OCI-LY3 (cell line): Measurements from ENCODE around the gene IWS1.

Source experiments
- H2AFZ ChIP-seq: fragments of 200-600, 300-600 bp; shearing (Covaris generic); 2 replicates; pipeline ENCODE4 v1.6.0; 2014; ENCODE audit warnings: antibody characterized with exemption, low read depth, low read length
- H3K27ac ChIP-seq: fragments of 200-600, 300-600 bp; sonication (generic); 2 replicates; pipeline ENCODE4 v1.5.1; 2014; ENCODE audit warnings: mild to moderate bottlenecking, low read length, moderate library complexity, mixed read lengths
- H3K27me3 ChIP-seq: fragments of 200-600, 300-600 bp; sonication (generic); 2 replicates; pipeline ENCODE4 v1.6.1; 2014; ENCODE audit warnings: low read depth, low read length, mixed read lengths
- H3K36me3 ChIP-seq: fragments of 200-600, 300-600 bp; sonication (generic); replicated peaks from 2 replicates; pipeline ENCODE3; 2014; ENCODE audit warnings: low read depth, low read length, mixed read lengths
- H3K4me1 ChIP-seq: fragments of 300-600, 200-600 bp; sonication (generic); 2 replicates; pipeline ENCODE4 v1.6.1; 2014; ENCODE audit warnings: low read length, mixed read lengths
- H3K4me2 ChIP-seq: fragments of 200-600, 300-600 bp; sonication (generic); 2 replicates; pipeline ENCODE4 v1.6.1; 2014; ENCODE audit warnings: low read length, mixed read lengths
- H3K4me3 ChIP-seq: fragments of 300-600, 200-600 bp; sonication (generic); 2 replicates; pipeline ENCODE4 v1.5.1; 2014; ENCODE audit warnings: antibody characterized with exemption, mild to moderate bottlenecking, low read length, moderate library complexity
- H3K79me2 ChIP-seq: fragments of 300-600, 200-600 bp; shearing (Covaris generic); 2 replicates; pipeline ENCODE4 v1.6.1; 2014; ENCODE audit warnings: mild to moderate bottlenecking, low read length, mixed read lengths
- H3K9ac ChIP-seq: fragments of 300-600, 200-600 bp; shearing (Covaris generic); 2 replicates; pipeline ENCODE4 v1.6.0; 2014; ENCODE audit warnings: mild to moderate bottlenecking, low read length, moderate library complexity
- H3K9me3 ChIP-seq: fragments of 200-600, 300-600 bp; shearing (Covaris generic); 2 replicates; pipeline ENCODE4 v1.6.1; 2014; ENCODE audit warnings: low read length, mixed read lengths; ENCODE audit not compliant: insufficient read depth
- H4K20me1 ChIP-seq: fragments of 200-600, 300-600 bp; sonication (generic); 2 replicates; pipeline ENCODE4 v1.6.1; 2016; ENCODE audit warnings: low read length, mixed read lengths; ENCODE audit not compliant: insufficient read depth
- CTCF ChIP-seq: fragments of 200-600, 300-600 bp; sonication (generic); IDR thresholded peaks from 2 replicates; pipeline ENCODE4 v1.5.1; 2014; ENCODE audit warnings: antibody characterized with exemption, low read length, low read depth
- EZH2phosphoT487 ChIP-seq: fragments of 200-600 bp; shearing (Covaris generic); IDR thresholded peaks from 2 replicates; pipeline ENCODE4 v1.6.1; 2018; ENCODE audit warnings: antibody characterized with exemption, mixed run types, low read depth

IWS1 gene

GRCh38 chr2:127517465-127517864 lies 8.8 kb downstream of the IWS1 start:
- H3K9me3 ChIP-seq = no peaks in the 10 kb centered on the region
- peaks cover 100% of the 10 kb centered on the region for H3K79me2 ChIP-seq
- no peaks in the 10 kb centered on the region for H3K4me1 ChIP-seq
- TF ChIP-seq CTCF (no peak), EZH2phosphoT487 (no peak)
- no peak overlapping the region for H3K27ac ChIP-seq
- H3K27me3 ChIP-seq = no peaks in the 10 kb centered on the region
- no peak overlapping the region for H3K4me2 ChIP-seq
- H2AFZ ChIP-seq = no peak overlapping the region
- peaks cover 44% of the 10 kb centered on the region for H4K20me1 ChIP-seq
- H3K9ac ChIP-seq = no peak overlapping the region
- H3K4me3 ChIP-seq = no peak overlapping the region
- H3K36me3 ChIP-seq = peaks cover 58% of the 10 kb centered on the region

- Histone ChIP-seq H3K79me2 (peaks cover 100% of the 10 kb centered on the region), H3K4me3 (no peak overlapping the region), H3K4me1 (no peaks in the 10 kb centered on the region), H3K27ac (no peak overlapping the region), H4K20me1 (peaks cover 57% of the 10 kb centered on the region), H2AFZ (no peak overlapping the region), H3K4me2 (no peak overlapping the region), H3K36me3 (peaks cover 62% of the 10 kb centered on the region), H3K9ac (no peak overlapping the region), H3K9me3 (no peaks in the 10 kb centered on the region), H3K27me3 (no peaks in the 10 kb centered on the region)
- no peak for TF ChIP-seq EZH2phosphoT487
- TF ChIP-seq CTCF = no peak
Observed at GRCh38 chr2:127516041-127516762, 10.1 kb downstream of the IWS1 start.

DNA sequence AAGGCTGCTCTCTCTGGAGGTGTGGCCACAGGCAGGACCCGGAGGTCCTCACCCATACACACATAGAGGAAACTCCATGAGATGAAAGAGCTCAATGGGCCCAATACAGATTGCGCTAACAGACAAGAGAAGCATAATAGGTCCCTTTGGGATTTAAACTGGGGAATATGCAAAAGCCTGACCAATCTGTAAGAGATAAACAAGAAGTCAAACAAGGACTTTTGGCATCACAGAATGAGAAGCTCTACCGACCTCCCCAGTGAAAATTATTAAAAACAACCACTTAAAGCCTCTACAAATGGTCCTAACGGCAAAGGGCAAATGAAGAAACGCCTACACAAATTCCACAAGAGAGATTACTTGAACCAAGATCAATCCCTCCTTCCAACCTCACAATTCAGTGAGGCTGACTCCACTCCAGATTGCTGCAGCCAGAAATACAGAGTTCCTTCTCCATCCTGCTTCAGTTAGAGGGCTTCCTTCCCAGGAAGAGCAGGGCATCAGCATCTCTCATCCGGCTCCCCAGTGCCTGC lies 10.8 kb downstream of the IWS1 start:
- H3K79me2 ChIP-seq = peaks cover 100% of the 10 kb centered on the region
- no peaks in the 10 kb centered on the region for H3K9me3 ChIP-seq
- peaks cover 63% of the 10 kb centered on the region for H3K36me3 ChIP-seq
- H3K4me2 ChIP-seq = no peak overlapping the region
- H3K9ac ChIP-seq = no peak overlapping the region
- no peaks in the 10 kb centered on the region for H3K4me1 ChIP-seq
- TF ChIP-seq CTCF = no peak
- TF ChIP-seq EZH2phosphoT487 = no peak
- peaks cover 64% of the 10 kb centered on the region for H4K20me1 ChIP-seq
- no peak overlapping the region for H3K27ac ChIP-seq
- H3K4me3 ChIP-seq = no peak overlapping the region
- H3K27me3 ChIP-seq = no peaks in the 10 kb centered on the region
- no peak overlapping the region for H2AFZ ChIP-seq

- no peak overlapping the region for H3K4me2 ChIP-seq
- no peak overlapping the region for H3K4me3 ChIP-seq
- no peaks in the 10 kb centered on the region for H3K4me1 ChIP-seq
- H4K20me1 ChIP-seq = peaks cover 74% of the 10 kb centered on the region
- H2AFZ ChIP-seq = no peak overlapping the region
- no peaks in the 10 kb centered on the region for H3K9me3 ChIP-seq
- H3K27ac ChIP-seq = no peak overlapping the region
- TF ChIP-seq CTCF = no peak
- TF ChIP-seq EZH2phosphoT487 = no peak
- H3K9ac ChIP-seq = no peak overlapping the region
- H3K36me3 ChIP-seq = peaks cover 62% of the 10 kb centered on the region
- H3K27me3 ChIP-seq = no peaks in the 10 kb centered on the region
- peaks cover 100% of the 10 kb centered on the region for H3K79me2 ChIP-seq
Observed at GRCh38 chr2:127514485-127514884, 11.8 kb downstream of the IWS1 start.
